GM06990 (cell line): ENCODE results near the gene STEAP3.

Experiments
- DNase-seq: peaks from one replicate; pipeline ENCODE4 v3.0.0-alpha.2; 2011; ENCODE audit not compliant: insufficient read length; ENCODE audit errors: extremely low read depth
- H3K27me3 ChIP-seq: replicated peaks from 2 replicates; pipeline ENCODE4 v1.6.0; 2011; ENCODE audit warnings: low read length; ENCODE audit not compliant: control insufficient read depth, insufficient read depth
- H3K36me3 ChIP-seq: 2 replicates; pipeline ENCODE4 v1.5.1; 2011; ENCODE audit warnings: low read length; ENCODE audit not compliant: control insufficient read depth, insufficient read depth
- H3K4me3 ChIP-seq: replicated peaks from 2 replicates; pipeline ENCODE4 v1.5.1; 2011; ENCODE audit warnings: low read depth, mild to moderate bottlenecking, control low read depth, low read length
- TF ChIP-seq, protein P1 (sequence below): IDR thresholded peaks from 2 replicates; pipeline ENCODE4 v1.5.1; 2011; ENCODE audit warnings: low read length, control low read depth, mild to moderate bottlenecking, inconsistent platforms; ENCODE audit not compliant: insufficient read depth, poor library complexity, severe bottlenecking

STEAP3 gene

DNA sequence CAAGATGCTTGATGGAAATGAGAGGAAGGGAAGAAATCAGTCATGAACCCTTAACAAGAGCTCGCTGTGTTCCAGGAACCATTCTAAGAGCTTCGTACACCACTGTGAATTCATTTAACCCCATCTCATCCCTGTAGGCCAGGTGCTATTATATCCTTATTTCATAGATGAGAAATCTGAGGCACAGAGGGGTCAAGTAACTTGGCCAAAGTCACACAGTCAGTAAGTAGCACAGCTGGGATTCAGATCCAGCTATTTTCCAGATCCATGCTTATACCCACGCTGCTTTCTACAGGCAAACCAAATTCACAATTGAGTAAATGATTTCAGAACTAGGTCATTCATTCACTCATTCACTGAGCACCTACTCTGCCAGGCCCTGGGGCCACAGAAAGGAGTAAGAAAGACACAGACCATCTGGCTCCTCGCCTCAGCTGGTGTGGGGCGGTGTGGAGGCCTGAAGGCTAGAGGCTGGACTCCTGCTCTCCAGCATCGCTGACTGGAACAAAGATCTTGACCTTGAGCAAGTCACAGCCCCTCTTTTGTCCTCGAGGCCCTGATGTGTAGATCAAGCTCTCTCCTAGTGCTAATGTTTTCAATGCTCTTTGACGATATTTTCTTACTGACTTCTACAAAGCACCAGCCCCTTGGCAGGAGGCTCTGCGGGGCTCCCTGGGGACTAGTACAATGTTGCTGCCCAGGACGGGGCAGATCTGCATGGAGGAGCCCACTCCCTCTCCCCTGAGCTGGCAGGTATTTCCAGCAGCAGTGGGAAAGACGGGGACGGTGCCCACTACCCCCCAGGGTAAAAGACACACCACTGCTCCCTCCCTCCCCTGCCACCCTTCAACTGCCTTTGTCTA, 26.5 kb downstream of the STEAP3 start:
- Histone ChIP-seq H3K4me3 (no peak overlapping the region), H3K36me3 (peaks cover 6% of the 10 kb centered on the region), H3K27me3 (no peaks in the 10 kb centered on the region)
- TF ChIP-seq, protein P1, sequence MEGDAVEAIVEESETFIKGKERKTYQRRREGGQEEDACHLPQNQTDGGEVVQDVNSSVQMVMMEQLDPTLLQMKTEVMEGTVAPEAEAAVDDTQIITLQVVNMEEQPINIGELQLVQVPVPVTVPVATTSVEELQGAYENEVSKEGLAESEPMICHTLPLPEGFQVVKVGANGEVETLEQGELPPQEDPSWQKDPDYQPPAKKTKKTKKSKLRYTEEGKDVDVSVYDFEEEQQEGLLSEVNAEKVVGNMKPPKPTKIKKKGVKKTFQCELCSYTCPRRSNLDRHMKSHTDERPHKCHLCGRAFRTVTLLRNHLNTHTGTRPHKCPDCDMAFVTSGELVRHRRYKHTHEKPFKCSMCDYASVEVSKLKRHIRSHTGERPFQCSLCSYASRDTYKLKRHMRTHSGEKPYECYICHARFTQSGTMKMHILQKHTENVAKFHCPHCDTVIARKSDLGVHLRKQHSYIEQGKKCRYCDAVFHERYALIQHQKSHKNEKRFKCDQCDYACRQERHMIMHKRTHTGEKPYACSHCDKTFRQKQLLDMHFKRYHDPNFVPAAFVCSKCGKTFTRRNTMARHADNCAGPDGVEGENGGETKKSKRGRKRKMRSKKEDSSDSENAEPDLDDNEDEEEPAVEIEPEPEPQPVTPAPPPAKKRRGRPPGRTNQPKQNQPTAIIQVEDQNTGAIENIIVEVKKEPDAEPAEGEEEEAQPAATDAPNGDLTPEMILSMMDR = no peak
- DNase-seq = no peak

DNA sequence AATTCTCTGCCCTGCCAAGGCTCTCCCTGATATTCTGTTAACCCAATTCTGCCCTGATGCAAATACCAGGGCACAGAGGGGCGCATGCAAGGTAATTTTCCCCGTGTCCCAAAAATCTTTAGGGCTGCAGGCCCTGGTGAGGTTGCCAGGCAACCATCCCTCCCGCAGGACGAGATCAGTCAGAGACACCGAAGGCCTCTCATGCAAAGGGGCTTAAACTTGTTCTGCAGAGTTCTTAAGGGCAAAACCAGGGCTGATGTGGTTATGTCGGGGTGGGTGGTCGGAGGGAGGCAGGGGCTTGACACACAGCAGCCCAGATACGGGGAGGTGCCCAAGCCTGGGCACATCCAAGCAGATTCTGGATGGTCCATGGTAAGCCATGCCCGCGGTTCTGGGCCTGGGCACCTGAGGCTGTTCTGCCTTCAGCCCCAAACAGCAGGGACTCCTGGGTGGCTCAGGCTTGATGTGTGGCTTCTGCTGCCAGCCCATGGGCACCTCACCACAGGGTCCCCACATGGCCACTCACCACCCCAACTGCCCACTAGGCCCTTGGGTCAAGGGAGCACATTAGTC, 27.2 kb downstream of the STEAP3 start:
- no peaks in the 10 kb centered on the region for H3K27me3 ChIP-seq
- H3K4me3 ChIP-seq = no peak overlapping the region
- TF ChIP-seq, protein P1 = no peak
- peaks cover 7% of the 10 kb centered on the region for H3K36me3 ChIP-seq
- no peak for DNase-seq

DNA sequence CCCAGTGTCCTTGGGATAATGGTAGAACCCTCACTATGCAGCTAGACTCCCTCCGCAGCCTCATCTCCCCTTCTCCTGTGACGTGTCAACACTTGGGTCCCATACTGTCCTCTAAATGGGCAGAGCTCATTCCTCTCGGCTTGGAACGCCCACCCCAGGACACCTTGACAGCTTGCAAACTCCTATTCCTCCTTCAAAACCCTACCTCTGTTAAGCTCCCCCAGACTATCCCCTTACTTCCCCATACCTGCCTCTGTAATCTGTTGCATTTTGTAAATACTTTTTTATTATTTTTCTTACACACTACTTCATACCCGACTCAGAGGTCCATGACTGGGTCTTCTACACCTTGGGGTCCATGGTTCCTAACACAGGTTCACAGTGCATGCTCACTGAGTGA, 28.0 kb downstream of the STEAP3 start:
- TF ChIP-seq, protein P1 = no peak
- Histone ChIP-seq H3K27me3 (no peaks in the 10 kb centered on the region), H3K36me3 (peaks cover 9% of the 10 kb centered on the region), H3K4me3 (no peak overlapping the region)
- no peak for DNase-seq

DNA sequence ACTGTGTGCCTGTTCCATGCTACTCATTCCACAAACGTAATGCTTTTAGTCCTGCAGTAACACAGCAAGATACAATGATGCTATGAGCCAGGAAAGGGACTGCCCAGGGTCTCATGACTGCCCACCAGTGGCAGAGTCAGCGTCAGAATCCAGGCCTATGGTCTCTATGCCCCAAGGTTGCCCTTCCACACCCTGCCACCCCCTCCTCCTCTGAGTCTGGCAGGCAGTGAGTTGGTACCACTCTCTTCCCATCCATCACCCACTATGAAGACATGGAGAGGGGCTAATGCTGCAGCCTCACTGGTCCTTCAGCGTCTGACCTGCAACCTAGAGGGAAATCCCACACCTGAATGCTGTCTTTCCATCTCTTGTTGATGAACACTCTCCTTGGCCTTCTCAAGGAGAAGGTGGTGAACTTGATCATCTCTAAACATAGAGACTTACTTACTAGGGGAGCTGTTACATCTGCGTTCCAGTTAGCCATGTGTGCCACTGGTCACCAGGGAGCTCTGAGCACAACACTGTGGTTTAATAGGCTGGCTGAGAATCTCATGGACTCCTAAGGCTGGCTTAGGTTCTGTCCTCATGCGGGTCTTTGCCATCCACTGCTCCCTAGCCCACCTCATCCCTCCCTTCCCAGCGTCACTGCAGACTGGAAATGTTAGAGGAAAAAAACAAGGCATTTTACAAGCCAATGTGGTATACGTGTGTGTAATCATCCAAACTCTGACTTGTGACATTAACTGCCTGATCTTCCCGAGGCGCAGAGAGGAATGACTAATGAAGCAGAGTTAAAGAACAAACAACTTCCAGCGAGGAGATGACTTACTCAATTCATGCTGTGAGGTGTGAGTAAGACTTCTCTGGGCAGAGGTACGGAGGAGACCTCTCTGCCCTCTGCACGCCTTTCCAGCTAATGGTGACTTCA, 28.8 kb downstream of the STEAP3 start:
- TF ChIP-seq, protein P1 = no peak
- peaks cover 9% of the 10 kb centered on the region for H3K36me3 ChIP-seq
- no peak for DNase-seq
- no peak overlapping the region for H3K4me3 ChIP-seq
- no peaks in the 10 kb centered on the region for H3K27me3 ChIP-seq

DNA sequence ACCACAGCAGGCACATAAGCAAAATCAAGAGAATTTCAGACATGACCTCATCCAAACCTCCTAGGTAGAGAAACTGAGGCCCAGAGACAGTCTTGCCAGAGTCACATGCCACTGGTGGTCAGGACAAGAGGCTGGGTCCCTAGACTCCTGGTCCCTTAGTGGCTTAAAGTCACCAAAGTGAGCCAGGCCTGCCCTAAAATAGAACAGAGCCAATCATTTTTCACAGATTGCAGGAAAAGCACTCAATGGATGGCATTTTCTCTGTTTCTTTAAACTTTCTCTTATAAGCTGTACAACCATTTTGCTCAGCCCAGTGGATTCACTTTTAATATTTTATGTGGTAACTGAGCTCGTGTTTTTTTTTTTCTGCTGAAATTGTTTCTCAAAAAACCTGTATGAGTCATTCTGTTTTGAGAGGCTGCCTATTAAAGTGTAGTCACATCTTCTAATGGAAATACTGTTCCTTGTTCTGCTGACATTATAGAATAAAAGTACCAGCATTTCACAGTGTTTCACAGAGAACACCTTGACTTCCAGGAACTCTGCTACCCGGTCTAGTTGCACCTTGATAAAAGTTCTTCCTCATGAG, 29.6 kb downstream of the STEAP3 start:
- Histone ChIP-seq H3K4me3 (no peak overlapping the region), H3K36me3 (peaks cover 9% of the 10 kb centered on the region)

More for the DNA sequence above, 29.6 kb downstream of the STEAP3 start:
- TF ChIP-seq, protein P1 = no peak
- no peak for DNase-seq
- H3K27me3 ChIP-seq = no peaks in the 10 kb centered on the region
